Stimulated activated CD4-positive, alpha-beta T cell treated with anti-CD3 and anti-CD28 coated beads, Interleukin-4, amount 100 ng/mL, for 48 hours (primary cell): ENCODE results near the gene SINHCAF.

Source experiments
- DNase-seq, 2 donors: peaks; one replicate each; pipeline ENCODE4 v3.0.0-alpha.2; 2020; ENCODE audit warnings: low read depth in 2 of 2

The SINHCAF gene

GRCh38 chr12:31233061-31233730 lies 92.8 kb downstream of the SINHCAF start:
- no peak for DNase-seq

GRCh38 chr12:31232361-31232965 lies 93.5 kb downstream of the SINHCAF start:
- no peak for DNase-seq

DNA sequence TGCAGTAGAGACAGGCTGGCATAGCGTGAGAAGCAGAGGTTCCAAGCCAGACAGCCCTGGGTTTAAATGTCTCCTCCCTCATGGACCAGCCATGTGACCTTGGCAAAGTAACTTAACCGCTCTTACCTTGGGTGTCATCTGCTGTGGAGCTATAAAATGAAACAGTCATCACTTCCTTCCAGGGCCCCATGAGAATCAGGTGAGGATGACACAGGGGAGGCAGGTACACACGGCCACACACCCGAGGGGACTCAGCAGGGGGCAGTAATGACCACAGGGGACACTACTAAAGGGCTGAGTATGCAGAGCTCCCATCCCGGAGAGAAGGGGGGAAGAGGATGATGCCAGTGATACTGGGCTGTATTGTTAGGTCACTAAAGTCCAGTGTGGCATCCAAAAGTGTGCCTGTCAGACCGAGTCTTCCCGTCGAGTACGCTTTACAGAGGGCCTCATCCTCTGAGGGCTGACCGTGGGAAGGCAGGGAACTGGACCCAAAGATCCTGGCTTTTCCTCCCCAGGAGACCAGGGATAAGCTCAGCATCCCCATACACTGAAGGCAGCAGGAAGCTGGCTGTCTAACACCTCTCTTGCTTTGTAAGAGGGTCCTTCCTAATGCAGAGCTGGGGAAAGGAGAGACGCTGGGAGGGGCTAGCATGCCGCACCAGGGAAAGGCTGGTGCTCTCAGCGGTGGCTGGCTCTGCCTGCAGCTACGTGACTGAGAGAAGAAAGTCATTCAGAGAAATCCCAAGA lies 94.2 kb downstream of the SINHCAF start:
- no peak for DNase-seq
